Measurements from ENCODE around the gene DCTD.

Gene DCTD

DNA sequence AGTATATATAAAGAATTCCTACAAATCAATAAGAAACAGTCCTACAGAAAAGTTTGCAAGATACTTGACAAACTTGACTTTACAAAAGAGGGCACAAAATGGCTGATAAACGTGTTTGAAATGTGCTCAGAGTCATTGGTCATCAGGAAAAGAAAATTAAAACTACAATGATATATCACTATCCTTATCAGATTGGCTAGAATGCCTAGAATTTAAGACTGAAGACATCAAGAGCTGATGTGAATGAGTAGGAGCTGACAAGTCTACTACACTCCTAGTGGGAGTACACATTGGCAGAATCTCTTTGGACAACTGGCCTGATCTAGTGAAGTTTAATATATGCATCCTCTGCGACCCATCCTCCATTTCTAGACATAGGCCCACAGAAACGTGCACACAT lies 10.3 kb upstream of the DCTD start:
- Histone ChIP-seq H3K9me3 (replicated peaks; ENCODE audit: insufficient read depth, low read length) (no peaks in the 10 kb centered on the region), H3K9me2 (replicated peaks; ENCODE audit: insufficient read depth, low read length) (no peaks in the 10 kb centered on the region), H3K4me3 (ENCODE audit: low read length) (no peak overlapping the region), H3K27me3 (replicated peaks; ENCODE audit: insufficient read depth, low read length) (no peaks in the 10 kb centered on the region), H3K36me3 (replicated peaks; ENCODE audit: insufficient read depth, low read length) (no peaks in the 10 kb centered on the region), H3K27ac (ENCODE audit: low read length) (no peak overlapping the region), H3K9ac (ENCODE audit: low read length) (no peak overlapping the region), H3K4me2 (ENCODE audit: low read depth, low read length) (no peak overlapping the region), H2AFZ (ENCODE audit: low read length) (no peak overlapping the region), H3K4me1 (ENCODE audit: low read length) (no peaks in the 10 kb centered on the region), H4K20me1 (ENCODE audit: insufficient read depth, low read length) (no peaks in the 10 kb centered on the region), H3K79me2 (ENCODE audit: low read length) (no peaks in the 10 kb centered on the region), H3F3A (ENCODE audit: insufficient read depth, low read length) (no peaks in the 10 kb centered on the region)
- no peak for DNase-seq
- TF ChIP-seq, protein P1, sequence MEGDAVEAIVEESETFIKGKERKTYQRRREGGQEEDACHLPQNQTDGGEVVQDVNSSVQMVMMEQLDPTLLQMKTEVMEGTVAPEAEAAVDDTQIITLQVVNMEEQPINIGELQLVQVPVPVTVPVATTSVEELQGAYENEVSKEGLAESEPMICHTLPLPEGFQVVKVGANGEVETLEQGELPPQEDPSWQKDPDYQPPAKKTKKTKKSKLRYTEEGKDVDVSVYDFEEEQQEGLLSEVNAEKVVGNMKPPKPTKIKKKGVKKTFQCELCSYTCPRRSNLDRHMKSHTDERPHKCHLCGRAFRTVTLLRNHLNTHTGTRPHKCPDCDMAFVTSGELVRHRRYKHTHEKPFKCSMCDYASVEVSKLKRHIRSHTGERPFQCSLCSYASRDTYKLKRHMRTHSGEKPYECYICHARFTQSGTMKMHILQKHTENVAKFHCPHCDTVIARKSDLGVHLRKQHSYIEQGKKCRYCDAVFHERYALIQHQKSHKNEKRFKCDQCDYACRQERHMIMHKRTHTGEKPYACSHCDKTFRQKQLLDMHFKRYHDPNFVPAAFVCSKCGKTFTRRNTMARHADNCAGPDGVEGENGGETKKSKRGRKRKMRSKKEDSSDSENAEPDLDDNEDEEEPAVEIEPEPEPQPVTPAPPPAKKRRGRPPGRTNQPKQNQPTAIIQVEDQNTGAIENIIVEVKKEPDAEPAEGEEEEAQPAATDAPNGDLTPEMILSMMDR (IDR thresholded peaks at IDR 0.05; ENCODE audit: low read length): no peak
- TF ChIP-seq EZH2phosphoT487 (IDR thresholded peaks at IDR 0.05; ENCODE audit: low read length): no peak
- no peak for TF ChIP-seq EZH2 (optimal IDR thresholded peaks at IDR 0.05; ENCODE audit: low read depth, low read length)

DNA sequence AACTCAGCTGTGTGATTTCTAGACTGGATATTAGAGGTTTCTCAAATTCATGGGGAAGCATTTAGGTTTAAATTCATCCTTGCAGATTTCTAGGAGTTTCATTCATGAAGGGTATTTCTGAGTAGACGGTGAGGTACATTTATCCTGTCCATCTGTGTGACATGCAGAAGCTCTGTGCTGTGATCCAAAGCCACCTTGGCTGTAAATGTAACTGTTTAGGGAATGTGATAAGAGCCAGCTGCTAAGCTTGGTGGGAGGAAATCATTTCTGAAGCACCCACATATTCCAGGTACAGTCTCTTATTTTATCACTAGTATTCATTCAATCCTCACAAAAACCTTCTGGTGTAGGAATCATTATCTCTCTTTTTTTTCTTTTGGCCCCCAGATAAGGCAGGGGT lies 8.7 kb upstream of the DCTD start:
- Histone ChIP-seq H3K4me1 (ENCODE audit: low read length) (no peaks in the 10 kb centered on the region), H3K4me2 (ENCODE audit: low read depth, low read length) (no peak overlapping the region), H3F3A (ENCODE audit: insufficient read depth, low read length) (no peaks in the 10 kb centered on the region), H2AFZ (ENCODE audit: low read length) (no peak overlapping the region), H3K4me3 (ENCODE audit: low read length) (no peak overlapping the region), H4K20me1 (ENCODE audit: insufficient read depth, low read length) (no peaks in the 10 kb centered on the region), H3K9me3 (replicated peaks; ENCODE audit: insufficient read depth, low read length) (no peaks in the 10 kb centered on the region), H3K27ac (ENCODE audit: low read length) (no peak overlapping the region), H3K9me2 (replicated peaks; ENCODE audit: insufficient read depth, low read length) (no peaks in the 10 kb centered on the region), H3K36me3 (replicated peaks; ENCODE audit: insufficient read depth, low read length) (no peaks in the 10 kb centered on the region), H3K9ac (ENCODE audit: low read length) (no peak overlapping the region), H3K27me3 (replicated peaks; ENCODE audit: insufficient read depth, low read length) (no peaks in the 10 kb centered on the region), H3K79me2 (ENCODE audit: low read length) (no peaks in the 10 kb centered on the region)
- no peak for DNase-seq
- TF ChIP-seq EZH2phosphoT487 (IDR thresholded peaks at IDR 0.05; ENCODE audit: low read length) (no peak), EZH2 (optimal IDR thresholded peaks at IDR 0.05; ENCODE audit: low read depth, low read length) (no peak)
- TF ChIP-seq, protein P1 (IDR thresholded peaks at IDR 0.05; ENCODE audit: low read length): no peak

DNA sequence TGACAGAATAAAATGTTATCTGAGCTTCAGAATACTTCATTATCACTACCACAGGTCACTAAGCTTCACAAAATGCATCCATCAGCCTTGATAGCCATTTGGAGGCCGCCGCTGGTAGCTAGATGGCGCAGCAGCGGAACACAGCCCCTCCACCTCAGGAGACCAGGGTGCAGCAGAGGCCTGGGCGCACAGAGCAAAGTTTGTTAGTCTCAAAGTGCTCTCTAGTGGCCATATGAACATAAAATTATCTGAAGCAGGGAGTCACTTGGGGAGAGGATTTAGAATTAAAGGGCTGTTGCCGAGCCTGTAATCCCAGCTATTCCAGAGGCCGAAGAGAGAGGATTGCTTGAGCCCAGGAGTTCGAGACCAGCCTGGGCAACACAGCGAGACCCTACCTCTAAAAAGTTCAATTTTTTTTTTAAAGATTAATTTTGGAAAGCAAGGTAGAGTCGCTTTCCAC lies 8.1 kb upstream of the DCTD start:
- no peaks in the 10 kb centered on the region for H3K9me3 ChIP-seq (replicated peaks; ENCODE audit: insufficient read depth, low read length)
- no peak overlapping the region for H3K9ac ChIP-seq (ENCODE audit: low read length)
- H4K20me1 ChIP-seq (ENCODE audit: insufficient read depth, low read length): no peaks in the 10 kb centered on the region
- DNase-seq: peak; percentile 90
- no peaks in the 10 kb centered on the region for H3K79me2 ChIP-seq (ENCODE audit: low read length)
- TF ChIP-seq EZH2phosphoT487 (IDR thresholded peaks at IDR 0.05; ENCODE audit: low read length): no peak
- TF ChIP-seq, protein P1 (IDR thresholded peaks at IDR 0.05; ENCODE audit: low read length): peak; percentile 93
- no peaks in the 10 kb centered on the region for H3K27me3 ChIP-seq (replicated peaks; ENCODE audit: insufficient read depth, low read length)
- H3K27ac ChIP-seq (ENCODE audit: low read length): no peak overlapping the region
- H3K4me3 ChIP-seq (ENCODE audit: low read length): no peak overlapping the region
- no peaks in the 10 kb centered on the region for H3K9me2 ChIP-seq (replicated peaks; ENCODE audit: insufficient read depth, low read length)
- H3K4me2 ChIP-seq (ENCODE audit: low read depth, low read length): no peak overlapping the region
- no peak overlapping the region for H2AFZ ChIP-seq (ENCODE audit: low read length)
- no peaks in the 10 kb centered on the region for H3K36me3 ChIP-seq (replicated peaks; ENCODE audit: insufficient read depth, low read length)
- H3F3A ChIP-seq (ENCODE audit: insufficient read depth, low read length): no peaks in the 10 kb centered on the region
- no peaks in the 10 kb centered on the region for H3K4me1 ChIP-seq (ENCODE audit: low read length)

All from MM.1S (cell line).